ENCODE results near the gene WNT3. TPM values are rescaled to one million over a fixed set of nuclear protein-coding genes. Genes with fewer than 3 reads are reported as not detected.

WNT3 gene
- total and polyA plus RNA-seq, 2 of the 8 experiments (the other 6 are each of a cell fraction or from before 2014, with no cell fraction given): 0.56 to 2.0 TPM

DNA sequence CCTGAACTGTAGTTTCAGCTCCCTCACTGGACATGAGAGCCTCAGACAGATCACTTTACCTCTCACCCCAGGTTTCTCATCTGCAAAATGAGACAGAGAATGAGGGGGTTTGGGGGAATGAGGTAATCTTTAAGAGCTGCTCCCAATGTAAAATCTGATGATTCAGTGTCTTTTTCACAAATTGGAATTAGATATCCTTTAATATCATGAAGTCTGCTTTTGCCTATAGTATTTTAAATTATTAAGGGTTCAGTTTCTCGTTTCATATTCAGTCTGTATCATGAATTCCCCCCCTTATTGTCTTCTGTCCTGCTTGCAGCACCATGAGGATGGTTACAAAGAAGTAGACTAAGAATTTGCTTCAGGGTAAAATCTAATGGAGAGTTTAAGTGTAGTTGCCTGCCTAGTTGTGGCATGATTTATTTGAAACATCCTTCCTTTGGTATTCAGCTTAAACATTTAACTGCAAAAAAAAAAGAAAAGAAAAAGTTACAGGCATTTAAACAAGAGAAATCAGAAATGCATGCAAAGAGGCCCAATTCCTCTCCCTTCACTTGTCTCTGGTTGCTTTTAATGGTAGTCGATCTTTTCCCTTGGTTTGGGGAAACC lies 77.3 kb downstream of the WNT3 start:
- no peak overlapping the region for H3K23ac ChIP-seq (ENCODE audit: insufficient read length)
- no peak for DNase-seq (ENCODE audit: low read depth in 1 of 2, low spot score in 2 of 2)

More for the DNA sequence above, 77.3 kb downstream of the WNT3 start:
- H3K9me3 ChIP-seq (ENCODE audit: insufficient read depth in 2 of 2, low read depth in 1 of 2, low read length in 1 of 2): no peaks in the 10 kb centered on the region
- H4K20me1 ChIP-seq (replicated peaks in 1 of 2; ENCODE audit: control insufficient read depth in 1 of 2, insufficient read depth in 2 of 2, low read length in 2 of 2): no peaks in the 10 kb centered on the region
- no peak overlapping the region for H3K4me3 ChIP-seq (ENCODE audit: extremely low read depth in 1 of 4, insufficient read depth in 2 of 4, low read depth in 3 of 4, low read length in 4 of 4)
- H3K14ac ChIP-seq (ENCODE audit: insufficient read length): no peak overlapping the region
- H3K18ac ChIP-seq (ENCODE audit: extremely low read depth, low read length): no peak overlapping the region
- peaks cover 0 to 3% (median 0%) of the 10 kb centered on the region in 4 experiments; a peak in 1 of 7 replicates for H3K4me1 ChIP-seq (replicated peaks in 1 of 4; ENCODE audit: control insufficient read depth in 3 of 4, insufficient read depth in 4 of 4, low read length in 3 of 4)
- H3K27me3 ChIP-seq (replicated peaks in 1 of 4; ENCODE audit: control insufficient read depth in 3 of 4, extremely low read depth in 1 of 4, insufficient read depth in 3 of 4, low read length in 3 of 4): peaks cover 0 to 4% (median 0%) of the 10 kb centered on the region in 4 experiments; a peak in 1 of 7 replicates
- H2BK15ac ChIP-seq (ENCODE audit: low read length): no peak overlapping the region
- H4K5ac ChIP-seq (ENCODE audit: insufficient read length, low read depth, low read length): no peak overlapping the region
- H3K9ac ChIP-seq (replicated peaks in 1 of 4; ENCODE audit: extremely low read depth in 1 of 4, low read depth in 3 of 4, low read length in 3 of 4): no peak overlapping the region
- H3K4ac ChIP-seq (replicated peaks; ENCODE audit: insufficient read length, low read depth, low read length): no peak overlapping the region
- no peak overlapping the region for H2AK5ac ChIP-seq (ENCODE audit: low read depth, low read length)
- FAIRE-seq: no peak
- H3K79me2 ChIP-seq (ENCODE audit: control insufficient read depth in 1 of 2, insufficient read depth in 2 of 2, low read length in 2 of 2): no peaks in the 10 kb centered on the region
- H2BK20ac ChIP-seq (ENCODE audit: low read length): no peak overlapping the region
- no peaks in the 10 kb centered on the region for H3K23me2 ChIP-seq (ENCODE audit: low read depth, low read length)
- no peak overlapping the region for H2BK5ac ChIP-seq (ENCODE audit: low read depth, low read length)
- H3K56ac ChIP-seq (replicated peaks; ENCODE audit: insufficient read length, low read depth, low read length): no peak overlapping the region
- TF ChIP-seq RAD21 (IDR thresholded peaks at IDR 0.05 in 1 of 2, conservative IDR thresholded peaks at IDR 0.05 in 1 of 2; ENCODE audit: low read depth in 2 of 2, low read length in 2 of 2): no peak
- TF ChIP-seq RNF2 (IDR thresholded peaks at IDR 0.05; ENCODE audit: borderline replicate concordance, low read depth, low read length, missing control alignments, poor library complexity, severe bottlenecking): no peak
- TF ChIP-seq HDAC6 (IDR thresholded peaks at IDR 0.05; ENCODE audit: low read depth, low read length): no peak
- TF ChIP-seq TCF12 (IDR thresholded peaks at IDR 0.05; ENCODE audit: low read depth, low read length): no peak
- no peak for TF ChIP-seq EP300 (IDR thresholded peaks at IDR 0.05; ENCODE audit: borderline replicate concordance in 1 of 2, low read depth in 2 of 2, low read length in 2 of 2)
- ChIA-PET CTCF (ENCODE audit: partially characterized antibody) (interaction anchor here (0.6 to 1.4 kb wide), 3 partner anchors 40 to 741 kb away, joined by 3 to 6 read pairs (median 4); no protein-coding TSS in a partner anchor), POLR2A (ENCODE audit: partially characterized antibody) (no interaction called here)
- H2BK12ac ChIP-seq (ENCODE audit: low read depth, low read length): no peak overlapping the region
- H3K4me2 ChIP-seq (ENCODE audit: insufficient read depth in 1 of 2, low read depth in 2 of 2, low read length in 2 of 2): no peak overlapping the region
- H3K27ac ChIP-seq (ENCODE audit: low read depth, low read length): no peak overlapping the region
- H4K91ac ChIP-seq (replicated peaks; ENCODE audit: insufficient read length, low read length): no peak overlapping the region
- no peak overlapping the region for H4K8ac ChIP-seq (ENCODE audit: extremely low read depth, insufficient read depth, low read length)
- H2AFZ ChIP-seq (ENCODE audit: low read length): no peak overlapping the region
- H2BK120ac ChIP-seq (replicated peaks; ENCODE audit: low read depth, low read length): no peak overlapping the region
- 91% methylated on average over 2 of the region's 2 CpGs; no CpG with 5 or more reads in 1 of the 2 experiments for WGBS, 2 experiments (ENCODE audit: extremely low coverage in 1 of 2, insufficient coverage in 1 of 2, insufficient read length in 1 of 2, insufficient replicate concordance in 2 of 2, low coverage in 1 of 2, low lambda C conversion rate in 2 of 2, missing lambda C conversion rate in 1 of 2)
- no peaks in the 10 kb centered on the region for H3K36me3 ChIP-seq (ENCODE audit: control insufficient read depth in 2 of 4, insufficient read depth in 4 of 4, low read length in 3 of 4)
- H3K79me1 ChIP-seq (ENCODE audit: low read depth, low read length): no peaks in the 10 kb centered on the region

Measured in H1 (cell line).